Lung (tissue), 12 donors: Measurements from ENCODE around the gene OR2Y1. TPM values are rescaled to one million over a fixed set of nuclear protein-coding genes. Genes with fewer than 3 reads are reported as not detected.

ENCODE experiments used
- ATAC-seq: fragments of 200-7000 bp; cut with Tn5 transposase; one replicate; pipeline ENCODE4 v1.9.1; 2020; ENCODE audit warnings: moderate number of reproducible peaks; ENCODE audit not compliant: insufficient read depth, low FRiP score
- DNase-seq, 3 donors: peaks; one replicate each; pipeline ENCODE4 v3.0.0-alpha.2; 2013 to 2017
- H3K27ac ChIP-seq, 2 donors: one replicate each; pipeline ENCODE4 v1.5.1; 2013; ENCODE audit warnings: mild to moderate bottlenecking in 2 of 2, moderate library complexity in 2 of 2, control low read depth in 1 of 2, inconsistent platforms in 1 of 2, low read depth in 1 of 2, low read length in 1 of 2
- H3K27me3 ChIP-seq, 3 donors: one replicate each; pipeline ENCODE4 v1.5.1; 2013; ENCODE audit warnings: low read length in 2 of 3; ENCODE audit not compliant: control insufficient read depth in 3 of 3, insufficient read depth in 3 of 3
- H3K36me3 ChIP-seq, 4 donors: one replicate each; pipeline ENCODE4 v1.5.1; 2013; ENCODE audit warnings: low read length in 4 of 4, mild to moderate bottlenecking in 1 of 4, moderate library complexity in 1 of 4; ENCODE audit not compliant: control insufficient read depth in 4 of 4, insufficient read depth in 4 of 4
- H3K4me1 ChIP-seq, 5 donors: one replicate each; pipeline ENCODE4 v1.5.1; 2013; ENCODE audit warnings: low read length in 5 of 5, mild to moderate bottlenecking in 2 of 5, moderate library complexity in 1 of 5; ENCODE audit not compliant: control insufficient read depth in 5 of 5, insufficient read depth in 5 of 5
- H3K4me3 ChIP-seq: one replicate; pipeline ENCODE4 v1.5.1; 2013; ENCODE audit warnings: mild to moderate bottlenecking, control low read depth, moderate library complexity
- H3K9ac ChIP-seq, 2 donors: one replicate each; pipeline ENCODE4 v1.5.1; 2013; ENCODE audit warnings: low read length in 2 of 2, control low read depth in 1 of 2; ENCODE audit not compliant: insufficient read depth in 1 of 2
- H3K9me3 ChIP-seq, 4 donors: one replicate each; pipeline ENCODE4 v1.5.1; 2013; ENCODE audit warnings: low read length in 3 of 4, mild to moderate bottlenecking in 1 of 4, moderate library complexity in 1 of 4; ENCODE audit not compliant: control insufficient read depth in 4 of 4, insufficient read depth in 3 of 4
- CTCF ChIP-seq: IDR thresholded peaks from 2 replicates; pipeline ENCODE4 v1.5.1; 2012; ENCODE audit warnings: mild to moderate bottlenecking; ENCODE audit errors: control extremely low read depth, extremely low read depth
- WGBS, 2 donors: extraction: QIAGEN DNeasy Blood & Tissue Kit; methylation state at CpG; one replicate each; pipeline ENCODE4 v1.1.7; 2013; 5-methylcytosine and 5-hydroxymethylcytosine counted together
- polyA plus RNA-seq, 2 donors: library from polyadenylated mRNA; stranded (reverse); fragments of 200-250 nt; gene quantifications; one replicate each; pipeline ENCODE4 v1.2.1, GENCODE V29; 2013
- total RNA-seq, 2 donors: library from RNA; depleted of rRNA in 1 of 2; stranded (reverse); fragments of >200 nt in 1 of 2; gene quantifications; one replicate each; pipeline ENCODE4 v1.2.1, GENCODE V29; 2014 to 2021
- donor health status: control.
- donor health status: control.
- donor health status: Bipolar disorder and iron deficiency.
- donor health status: healthy.
- donor health status: DM: yes; HTN: yes; CAD: no.

OR2Y1 gene
- total and polyA plus RNA-seq, 4 donors: not detected

DNA sequence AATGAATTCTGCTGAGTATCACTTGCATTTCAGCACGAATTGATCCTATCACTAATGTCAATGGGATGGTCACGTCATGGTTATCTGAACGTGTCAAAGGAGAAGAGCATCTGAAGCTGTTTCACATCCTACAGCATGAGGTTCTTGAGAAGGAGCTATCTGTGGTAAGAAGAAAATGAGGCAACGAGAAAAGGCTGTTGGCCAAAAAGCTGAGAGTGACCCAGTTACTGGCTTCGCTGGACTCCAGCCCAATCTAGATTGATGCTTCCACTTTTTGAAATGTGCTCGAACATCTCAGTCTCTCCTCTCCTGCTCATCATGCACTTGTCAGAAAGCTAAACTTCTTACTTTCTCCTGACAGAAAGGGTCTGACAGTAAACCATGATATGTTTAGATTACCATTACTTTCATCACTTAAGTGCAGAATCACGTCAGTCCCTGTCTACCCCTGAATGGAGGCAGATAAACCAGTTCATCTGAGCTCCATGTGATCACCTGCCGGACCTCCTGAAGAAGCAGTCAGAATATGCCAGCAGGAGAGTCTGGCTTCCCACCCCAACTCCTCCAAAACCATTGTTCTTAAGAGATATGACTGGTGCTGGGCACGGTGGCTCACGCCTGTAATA lies 40.2 kb upstream of the OR2Y1 start:
- Histone ChIP-seq H3K9me3 (no peaks in the 10 kb centered on the region), H3K27ac (no peak overlapping the region), H3K36me3 (no peaks in the 10 kb centered on the region), H3K4me1 (peaks cover 0 to 5% (median under 1%) of the 10 kb centered on the region in 5 donors), H3K4me3 (no peak overlapping the region), H3K9ac (no peak overlapping the region), H3K27me3 (no peaks in the 10 kb centered on the region)
- WGBS, 2 donors: 80 to 81% methylated on average over 10 of the region's 10 CpGs
- no peak for ATAC-seq
- no peak for TF ChIP-seq CTCF
- DNase-seq: no peak

DNA sequence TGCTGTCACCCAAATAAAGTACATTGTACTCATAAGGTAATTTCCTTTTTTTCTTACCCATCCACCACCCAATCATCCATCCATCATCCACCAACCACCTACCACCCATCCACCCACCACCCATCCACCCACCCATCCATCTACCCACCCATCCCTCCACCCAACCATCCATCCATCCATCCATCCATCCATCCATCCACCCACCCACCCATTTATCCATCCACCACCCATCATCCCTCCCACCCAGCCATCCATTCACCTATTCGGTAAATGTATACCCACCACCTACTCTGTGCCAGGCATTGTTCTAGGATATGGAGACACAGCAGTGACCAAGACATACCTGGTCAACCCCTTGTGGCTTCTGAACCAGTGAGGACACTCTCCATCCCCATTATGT lies 37.6 kb upstream of the OR2Y1 start:
- H3K4me1 ChIP-seq: no peaks in the 10 kb centered on the region
- 95 to 100% methylated on average over 1 of the region's 1 CpG for WGBS, 2 donors
- H3K27me3 ChIP-seq: no peaks in the 10 kb centered on the region
- DNase-seq (no peak), ATAC-seq (no peak)
- no peaks in the 10 kb centered on the region for H3K36me3 ChIP-seq
- H3K4me3 ChIP-seq: no peak overlapping the region
- H3K9me3 ChIP-seq: no peaks in the 10 kb centered on the region
- H3K9ac ChIP-seq: no peak overlapping the region
- H3K27ac ChIP-seq: no peak overlapping the region
- TF ChIP-seq CTCF: no peak

DNA sequence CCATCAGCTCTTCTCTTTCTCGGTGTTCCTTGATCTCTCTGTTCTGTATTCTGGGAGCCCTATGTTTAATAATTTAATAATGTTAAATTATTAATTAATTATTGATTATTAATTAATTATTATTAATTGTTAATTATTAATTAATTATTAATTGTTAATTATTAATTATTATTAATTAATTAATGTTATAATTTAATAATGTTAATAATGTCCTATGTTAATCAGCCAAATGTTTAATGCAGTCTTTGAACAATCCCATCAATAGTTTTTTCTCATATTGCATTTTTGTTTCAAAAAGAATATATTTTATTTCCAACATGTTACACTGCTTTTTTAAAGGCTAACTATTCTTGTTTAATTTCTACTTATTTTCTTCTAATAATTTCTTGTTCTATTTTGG lies 36.5 kb upstream of the OR2Y1 start:
- 97 to 100% methylated on average over 1 of the region's 1 CpG for WGBS, 2 donors

More for the DNA sequence above, 36.5 kb upstream of the OR2Y1 start:
- DNase-seq (no peak), ATAC-seq (no peak)
- no peaks in the 10 kb centered on the region for H3K27me3 ChIP-seq
- no peak overlapping the region for H3K27ac ChIP-seq
- H3K4me3 ChIP-seq: no peak overlapping the region
- H3K9me3 ChIP-seq: no peaks in the 10 kb centered on the region
- H3K9ac ChIP-seq: no peak overlapping the region
- H3K36me3 ChIP-seq: no peaks in the 10 kb centered on the region
- no peak for TF ChIP-seq CTCF
- no peaks in the 10 kb centered on the region for H3K4me1 ChIP-seq
